Measurements from ENCODE around the gene SH3TC2. TPM values are rescaled to one million over a fixed set of nuclear protein-coding genes. Genes with fewer than 3 reads are reported as not detected.

The SH3TC2 gene
- total RNA-seq, 1 experiment from 2014 or later: 9.3 TPM

Other genes starting within 250 kb of the SH3TC2 start
- gene ADRB2, start 236.5 kb downstream of the SH3TC2 start, total RNA-seq (2014; rRNA removed; shearing (Covaris generic)): 0.59 and 0.72 TPM in 2 replicates
- gene ABLIM3, start 78.4 kb upstream of the SH3TC2 start, total RNA-seq (2014; rRNA removed; shearing (Covaris generic)): 19.1 and 25.1 TPM in 2 replicates
- 14.3 and 14.8 TPM in 2 replicates for gene AFAP1L1, start 208.8 kb upstream of the SH3TC2 start, total RNA-seq (2014; rRNA removed; shearing (Covaris generic))

Data from RPMI7951 (cell line).